ENCODE measurements around the gene ABCC8. TPM values are rescaled to one million over a fixed set of nuclear protein-coding genes. Genes with fewer than 3 reads are reported as not detected.

ABCC8 gene
- total and polyA plus RNA-seq, 2 experiments from 2014 or later, result not detected

DNA sequence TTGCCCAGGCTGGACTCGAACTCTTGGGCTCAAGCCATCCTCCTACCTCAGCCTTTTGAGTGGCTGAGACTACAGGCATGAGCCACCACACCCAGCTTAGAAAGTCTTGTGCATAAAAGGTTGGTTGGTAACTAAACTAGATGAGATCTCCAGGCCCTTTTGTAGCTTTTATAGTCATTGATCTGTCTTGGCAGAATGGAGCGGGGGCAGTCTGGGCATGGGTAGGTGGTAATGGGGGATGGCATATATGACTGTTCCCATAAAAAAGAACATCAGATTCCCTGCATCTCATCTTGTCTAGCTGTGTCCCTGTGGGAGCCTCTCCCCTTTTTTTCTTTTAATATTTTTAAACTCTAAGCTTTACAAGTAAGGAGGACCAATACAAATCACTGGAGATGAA lies 30.2 kb downstream of the ABCC8 start:
- H3K9me3 ChIP-seq (ENCODE audit: low read depth), result no peaks in the 10 kb centered on the region
- no peak overlapping the region for H3K4me3 ChIP-seq
- TF ChIP-seq EZH2 (IDR thresholded peaks at IDR 0.05; ENCODE audit: insufficient read depth, poor library complexity, severe bottlenecking) (no peak), EZH2phosphoT487 (IDR thresholded peaks at IDR 0.05; ENCODE audit: insufficient read depth, low read depth) (no peak)
- H3K27ac ChIP-seq, result no peak overlapping the region
- in situ Hi-C loops (cut with MboI), result no loop called here
- H3K9ac ChIP-seq, result no peak overlapping the region
- DNase-seq, result no peak
- H3K4me2 ChIP-seq (ENCODE audit: unreplicated experiment), result no peak overlapping the region
- no peak overlapping the region for H2AFZ ChIP-seq
- H3K9me2 ChIP-seq (ENCODE audit: insufficient read depth), result no peaks in the 10 kb centered on the region
- no peaks in the 10 kb centered on the region for H3K4me1 ChIP-seq (ENCODE audit: insufficient read depth)
- no peaks in the 10 kb centered on the region for H4K20me1 ChIP-seq (ENCODE audit: insufficient read depth)
- whole genome bisulfite sequencing, 2 experiments (ENCODE audit: low coverage in 1 of 2, low lambda C conversion rate in 2 of 2, missing lambda C conversion rate in 2 of 2), result 57 to 70% methylated on average over 2 of the region's 2 CpGs
- peaks cover 16% of the 10 kb centered on the region for H3K27me3 ChIP-seq (replicated peaks; ENCODE audit: insufficient read depth)
- no peaks in the 10 kb centered on the region for H3K79me2 ChIP-seq (ENCODE audit: insufficient read depth)
- no peaks in the 10 kb centered on the region for H3F3A ChIP-seq (ENCODE audit: insufficient read depth)
- H3K36me3 ChIP-seq (ENCODE audit: low read depth), result no peaks in the 10 kb centered on the region

DNA sequence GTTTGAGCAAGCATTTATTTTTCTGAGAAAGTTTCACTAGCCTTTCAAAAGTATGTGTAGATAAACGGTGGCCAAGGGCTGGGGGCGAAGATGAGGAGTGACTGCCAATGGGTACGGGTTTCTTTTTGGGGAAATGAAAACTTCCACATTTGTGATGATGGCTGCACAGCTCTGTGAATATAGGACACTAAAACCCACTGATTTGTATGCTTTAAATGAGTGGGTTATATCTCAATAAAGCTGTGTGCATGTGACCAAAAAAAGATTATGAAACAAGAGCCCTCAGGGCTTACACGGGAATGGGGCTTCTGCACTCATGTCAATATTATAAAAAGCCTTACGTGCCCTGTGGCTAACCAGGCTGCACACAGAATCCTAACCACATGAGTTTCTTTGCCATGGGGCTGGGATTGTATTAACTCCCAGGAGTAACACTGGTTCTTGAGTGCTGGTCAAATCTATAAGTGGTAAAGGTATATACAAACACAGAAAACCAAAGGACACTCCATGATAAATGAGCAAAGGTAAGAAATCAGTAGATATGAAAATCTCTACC lies 31.3 kb downstream of the ABCC8 start:
- Histone ChIP-seq H3K4me1 (ENCODE audit: insufficient read depth) (no peaks in the 10 kb centered on the region), H3K9me3 (ENCODE audit: low read depth) (no peaks in the 10 kb centered on the region), H3K9me2 (ENCODE audit: insufficient read depth) (no peaks in the 10 kb centered on the region), H3K27ac (no peak overlapping the region), H3K9ac (no peak overlapping the region), H3K27me3 (replicated peaks; ENCODE audit: insufficient read depth) (peaks cover 27% of the 10 kb centered on the region), H3K36me3 (ENCODE audit: low read depth) (no peaks in the 10 kb centered on the region), H3K4me3 (no peak overlapping the region), H2AFZ (no peak overlapping the region), H3K79me2 (ENCODE audit: insufficient read depth) (no peaks in the 10 kb centered on the region), H3F3A (ENCODE audit: insufficient read depth) (no peaks in the 10 kb centered on the region), H4K20me1 (ENCODE audit: insufficient read depth) (no peaks in the 10 kb centered on the region), H3K4me2 (ENCODE audit: unreplicated experiment) (no peak overlapping the region)
- TF ChIP-seq EZH2 (IDR thresholded peaks at IDR 0.05; ENCODE audit: insufficient read depth, poor library complexity, severe bottlenecking), result no peak
- no peak for TF ChIP-seq EZH2phosphoT487 (IDR thresholded peaks at IDR 0.05; ENCODE audit: insufficient read depth, low read depth)
- in situ Hi-C loops (cut with MboI), result no loop called here
- 44 to 51% methylated on average over 5 of the region's 5 CpGs for WGBS, 2 experiments (ENCODE audit: low coverage in 1 of 2, low lambda C conversion rate in 2 of 2, missing lambda C conversion rate in 2 of 2)
- no peak for DNase-seq

DNA sequence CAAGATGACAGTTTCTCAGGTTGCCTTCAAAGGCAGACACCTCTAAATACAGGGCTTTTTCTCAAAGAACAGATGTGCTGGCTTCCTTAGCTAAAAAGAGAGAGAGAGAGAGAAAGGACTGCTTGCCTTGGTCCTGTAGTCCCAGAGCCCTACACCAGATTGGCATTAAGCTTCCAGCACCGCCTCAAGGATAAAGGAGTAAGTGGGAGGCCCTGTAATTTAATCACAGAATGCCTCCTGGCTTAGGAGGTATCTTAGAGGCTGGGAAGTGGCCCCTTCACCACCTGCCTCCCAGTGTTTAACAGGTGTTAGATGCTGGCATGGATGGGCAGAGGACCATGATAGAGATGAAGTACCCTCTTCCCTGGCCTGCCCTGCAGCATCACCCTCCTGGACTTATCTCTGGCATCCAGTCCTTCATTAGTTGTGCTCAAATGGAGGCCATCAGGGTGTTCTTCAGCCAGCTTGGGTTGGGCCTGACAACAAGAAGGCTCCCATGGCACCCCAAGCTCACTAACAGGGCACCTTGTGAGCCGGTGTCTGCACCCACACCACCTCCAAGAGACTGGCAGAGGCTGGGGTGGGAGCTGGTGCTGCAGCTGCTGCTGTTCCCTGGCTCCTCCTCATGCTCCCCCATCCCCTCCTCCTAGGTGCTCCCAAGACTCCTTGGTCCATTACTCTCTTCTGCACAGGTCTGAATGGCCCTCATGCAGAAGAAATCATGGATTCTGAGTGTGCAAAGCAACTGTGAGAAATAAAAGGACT lies 32.5 kb downstream of the ABCC8 start:
- Histone ChIP-seq H3K9ac (no peak overlapping the region), H4K20me1 (ENCODE audit: insufficient read depth) (no peaks in the 10 kb centered on the region), H3K9me3 (ENCODE audit: low read depth) (no peaks in the 10 kb centered on the region), H3K9me2 (ENCODE audit: insufficient read depth) (no peaks in the 10 kb centered on the region), H3K79me2 (ENCODE audit: insufficient read depth) (no peaks in the 10 kb centered on the region), H3K27me3 (replicated peaks; ENCODE audit: insufficient read depth) (peaks cover 27% of the 10 kb centered on the region), H3K36me3 (ENCODE audit: low read depth) (no peaks in the 10 kb centered on the region), H3F3A (ENCODE audit: insufficient read depth) (no peaks in the 10 kb centered on the region), H3K4me3 (no peak overlapping the region), H2AFZ (no peak overlapping the region), H3K27ac (no peak overlapping the region), H3K4me2 (ENCODE audit: unreplicated experiment) (no peak overlapping the region), H3K4me1 (ENCODE audit: insufficient read depth) (no peaks in the 10 kb centered on the region)
- DNase-seq, result no peak
- TF ChIP-seq EZH2phosphoT487 (IDR thresholded peaks at IDR 0.05; ENCODE audit: insufficient read depth, low read depth) (no peak), EZH2 (IDR thresholded peaks at IDR 0.05; ENCODE audit: insufficient read depth, poor library complexity, severe bottlenecking) (no peak)
- in situ Hi-C loops (cut with MboI), result no loop called here
- WGBS, 2 experiments (ENCODE audit: low coverage in 1 of 2, low lambda C conversion rate in 2 of 2, missing lambda C conversion rate in 2 of 2), result 38 to 67% methylated on average over 2 of the region's 2 CpGs

DNA sequence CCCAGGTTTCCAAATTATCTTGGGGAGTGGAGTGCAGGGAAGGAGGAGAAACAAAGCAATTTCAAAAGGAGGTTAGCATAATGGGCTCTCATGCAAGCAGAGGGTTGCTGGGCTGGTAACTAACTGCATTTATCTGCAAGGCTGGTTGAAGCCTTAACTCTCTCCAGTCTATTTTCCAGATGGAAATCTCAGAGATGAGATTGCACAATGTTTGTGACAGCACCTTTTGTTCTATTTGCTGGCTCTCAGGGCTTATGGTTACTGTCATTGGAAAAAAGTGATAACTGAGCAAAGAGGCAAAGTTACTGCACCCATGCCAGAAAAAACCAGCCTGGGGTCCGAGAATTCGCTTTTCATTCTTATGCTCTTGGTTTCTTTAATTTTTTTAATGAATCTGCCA lies 33.2 kb downstream of the ABCC8 start:
- Histone ChIP-seq H3K9ac (no peak overlapping the region), H3K9me2 (ENCODE audit: insufficient read depth) (no peaks in the 10 kb centered on the region), H3K36me3 (ENCODE audit: low read depth) (no peaks in the 10 kb centered on the region), H3K27ac (no peak overlapping the region), H3K4me1 (ENCODE audit: insufficient read depth) (no peaks in the 10 kb centered on the region), H4K20me1 (ENCODE audit: insufficient read depth) (no peaks in the 10 kb centered on the region), H3F3A (ENCODE audit: insufficient read depth) (no peaks in the 10 kb centered on the region), H3K4me3 (no peak overlapping the region), H3K79me2 (ENCODE audit: insufficient read depth) (no peaks in the 10 kb centered on the region), H3K27me3 (replicated peaks; ENCODE audit: insufficient read depth) (peaks cover 27% of the 10 kb centered on the region; the same call in 1 of the 2 replicates), H3K4me2 (ENCODE audit: unreplicated experiment) (no peak overlapping the region), H2AFZ (no peak overlapping the region), H3K9me3 (ENCODE audit: low read depth) (no peaks in the 10 kb centered on the region)
- in situ Hi-C loops (cut with MboI), result no loop called here
- DNase-seq, result no peak
- 10 to 28% methylated on average over 2 of the region's 2 CpGs for WGBS, 2 experiments (ENCODE audit: low coverage in 1 of 2, low lambda C conversion rate in 2 of 2, missing lambda C conversion rate in 2 of 2)
- TF ChIP-seq EZH2 (IDR thresholded peaks at IDR 0.05; ENCODE audit: insufficient read depth, poor library complexity, severe bottlenecking) (no peak), EZH2phosphoT487 (IDR thresholded peaks at IDR 0.05; ENCODE audit: insufficient read depth, low read depth) (no peak)

All from GM23248 (cell line).